ENCODE results near the gene MRPS6.

GRCh38 chr21:34177919-34178567, 104.7 kb downstream of the MRPS6 start:
- TF ChIP-seq, protein P1, sequence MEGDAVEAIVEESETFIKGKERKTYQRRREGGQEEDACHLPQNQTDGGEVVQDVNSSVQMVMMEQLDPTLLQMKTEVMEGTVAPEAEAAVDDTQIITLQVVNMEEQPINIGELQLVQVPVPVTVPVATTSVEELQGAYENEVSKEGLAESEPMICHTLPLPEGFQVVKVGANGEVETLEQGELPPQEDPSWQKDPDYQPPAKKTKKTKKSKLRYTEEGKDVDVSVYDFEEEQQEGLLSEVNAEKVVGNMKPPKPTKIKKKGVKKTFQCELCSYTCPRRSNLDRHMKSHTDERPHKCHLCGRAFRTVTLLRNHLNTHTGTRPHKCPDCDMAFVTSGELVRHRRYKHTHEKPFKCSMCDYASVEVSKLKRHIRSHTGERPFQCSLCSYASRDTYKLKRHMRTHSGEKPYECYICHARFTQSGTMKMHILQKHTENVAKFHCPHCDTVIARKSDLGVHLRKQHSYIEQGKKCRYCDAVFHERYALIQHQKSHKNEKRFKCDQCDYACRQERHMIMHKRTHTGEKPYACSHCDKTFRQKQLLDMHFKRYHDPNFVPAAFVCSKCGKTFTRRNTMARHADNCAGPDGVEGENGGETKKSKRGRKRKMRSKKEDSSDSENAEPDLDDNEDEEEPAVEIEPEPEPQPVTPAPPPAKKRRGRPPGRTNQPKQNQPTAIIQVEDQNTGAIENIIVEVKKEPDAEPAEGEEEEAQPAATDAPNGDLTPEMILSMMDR (conservative IDR thresholded peaks at IDR 0.05; ENCODE audit: low read depth, low read length) = no peak
- TF ChIP-seq EZH2 (IDR thresholded peaks at IDR 0.05; ENCODE audit: low read length, unreplicated experiment) (no peak), EZH2phosphoT487 (IDR thresholded peaks at IDR 0.05; ENCODE audit: borderline replicate concordance, low read length) (no peak)

Data from PC-3 (cell line).